ENCODE results near the gene CGN.

CGN gene

GRCh38 chr1:151539321-151540020 is 28.3 kb downstream of the CGN start:
- no peak for TF ChIP-seq ZFX (IDR thresholded peaks at IDR 0.05; ENCODE audit: borderline replicate concordance)
- TF ChIP-seq CTCF (IDR thresholded peaks at IDR 0.05) = no peak
- H3K27ac ChIP-seq = peak overlapping the region; percentile 100

GRCh38 chr1:151540021-151540981 is 29.1 kb downstream of the CGN start, which contains the start of gene TUFT1:
TUFT1 (plus strand) TSS chr1:151540309; CDS start chr1:151540367, 58 bp downstream.
- TF ChIP-seq CTCF (IDR thresholded peaks at IDR 0.05) = no peak; the same call in 1 of the 2 replicates
- TF ChIP-seq ZFX (IDR thresholded peaks at IDR 0.05; ENCODE audit: borderline replicate concordance) = no peak
- H3K27ac ChIP-seq = peak within 1 kb of the TSS; percentile 100

DNA sequence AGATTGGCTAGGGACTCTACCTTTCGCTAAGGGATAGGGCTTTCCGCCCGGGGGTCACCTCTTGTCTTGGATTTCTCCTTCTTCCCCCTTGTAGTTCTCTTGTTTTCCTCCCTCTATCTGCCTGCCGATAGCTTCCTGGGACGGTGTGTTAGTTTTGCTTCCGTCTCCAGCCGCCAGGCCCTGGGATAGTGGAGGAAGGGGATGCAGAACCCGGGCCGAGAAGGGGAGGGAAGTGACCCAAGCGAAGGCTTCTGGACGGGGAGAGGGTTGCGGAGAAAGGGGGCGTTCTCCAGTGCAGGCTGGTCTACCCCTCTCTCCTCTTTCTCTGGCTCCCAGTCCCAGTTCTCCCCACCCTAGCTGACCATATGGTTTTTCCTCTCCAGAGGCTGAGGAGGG is 29.8 kb downstream of the CGN start:
- H3K27ac ChIP-seq = peak overlapping the region; percentile 100
- no peak for TF ChIP-seq CTCF (IDR thresholded peaks at IDR 0.05)
- no peak for TF ChIP-seq ZFX (IDR thresholded peaks at IDR 0.05; ENCODE audit: borderline replicate concordance)

- TF ChIP-seq CTCF (IDR thresholded peaks at IDR 0.05) (no peak), ZFX (IDR thresholded peaks at IDR 0.05; ENCODE audit: borderline replicate concordance) (no peak)
These were observed 30.6 kb downstream of the CGN start for GRCh38 chr1:151541752-151542151.

GRCh38 chr1:151542710-151543129 is 31.5 kb downstream of the CGN start:
- no peak overlapping the region for H3K27ac ChIP-seq
- TF ChIP-seq CTCF (IDR thresholded peaks at IDR 0.05) = no peak
- no peak for TF ChIP-seq ZFX (IDR thresholded peaks at IDR 0.05; ENCODE audit: borderline replicate concordance)

More at GRCh38 chr1:151541752-151542151, 30.6 kb downstream of the CGN start:
- H3K27ac ChIP-seq = no peak overlapping the region

DNA sequence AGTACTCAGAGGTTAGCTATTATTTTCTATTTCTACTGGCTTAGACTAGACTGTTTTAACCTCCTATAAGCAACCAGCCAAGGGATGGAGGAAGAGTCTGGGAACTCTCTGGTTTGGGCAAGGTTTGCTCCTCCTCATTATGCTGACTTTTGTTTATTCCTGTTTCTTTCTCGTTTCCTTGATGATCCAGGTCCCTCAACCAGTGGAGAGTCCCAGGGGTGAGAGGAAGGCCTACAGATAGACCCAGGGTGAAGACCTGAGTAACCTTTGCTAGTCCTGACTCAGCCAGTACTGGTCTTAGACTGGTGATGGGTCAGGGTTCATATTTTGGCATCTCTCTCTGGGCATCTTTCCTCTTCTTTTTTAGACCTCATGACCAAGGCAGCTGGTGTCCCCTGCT is 34.4 kb downstream of the CGN start:
- no peak overlapping the region for H3K27ac ChIP-seq

More for the DNA sequence above, 34.4 kb downstream of the CGN start:
- TF ChIP-seq CTCF (IDR thresholded peaks at IDR 0.05) = no peak
- TF ChIP-seq ZFX (IDR thresholded peaks at IDR 0.05; ENCODE audit: borderline replicate concordance) = no peak
